Measurements from ENCODE around the gene CASZ1.

Gene CASZ1

DNA sequence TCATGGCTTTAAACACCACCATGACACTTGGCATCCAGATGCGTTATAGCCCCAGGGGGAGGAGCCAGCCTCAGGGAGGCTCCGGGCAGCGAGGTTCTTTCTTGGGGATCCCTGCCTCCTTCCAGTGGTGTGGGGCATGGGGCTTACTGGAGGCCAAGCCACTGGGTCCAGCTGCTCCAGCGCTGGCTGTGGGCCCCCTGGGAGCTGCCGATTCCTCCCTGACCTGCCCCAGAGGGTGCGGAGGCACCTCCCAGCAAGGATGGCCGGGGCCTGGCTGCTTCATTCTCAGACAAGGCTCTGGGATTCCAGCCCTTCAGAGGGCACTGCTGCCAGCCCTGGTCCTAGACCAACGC, 162.4 kb downstream of the CASZ1 start:
- DNase-seq = no peak

GRCh38 chr1:10633416-10633815, 163.0 kb downstream of the CASZ1 start:
- no peak for DNase-seq

DNA sequence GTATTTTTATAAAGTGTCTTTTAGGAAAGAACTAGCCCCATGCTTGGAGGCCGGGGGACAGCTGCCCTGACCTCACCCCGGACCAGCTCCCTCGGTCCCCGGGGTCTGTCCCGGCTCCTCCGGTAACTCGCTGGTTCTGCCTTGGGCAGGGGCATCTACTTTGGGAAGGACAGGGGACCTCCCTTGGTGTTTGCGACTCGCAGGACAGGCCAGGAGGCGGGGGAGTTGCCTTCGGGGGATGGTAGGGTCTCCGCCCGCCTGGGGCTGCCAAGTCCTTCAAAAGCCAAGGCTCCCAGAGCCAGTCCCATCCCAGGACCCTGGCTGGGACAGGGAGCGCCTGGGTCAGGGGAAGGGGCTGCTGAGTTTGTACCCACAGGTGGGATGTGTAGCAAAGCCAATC, 163.8 kb downstream of the CASZ1 start:
- DNase-seq = no peak

DNA sequence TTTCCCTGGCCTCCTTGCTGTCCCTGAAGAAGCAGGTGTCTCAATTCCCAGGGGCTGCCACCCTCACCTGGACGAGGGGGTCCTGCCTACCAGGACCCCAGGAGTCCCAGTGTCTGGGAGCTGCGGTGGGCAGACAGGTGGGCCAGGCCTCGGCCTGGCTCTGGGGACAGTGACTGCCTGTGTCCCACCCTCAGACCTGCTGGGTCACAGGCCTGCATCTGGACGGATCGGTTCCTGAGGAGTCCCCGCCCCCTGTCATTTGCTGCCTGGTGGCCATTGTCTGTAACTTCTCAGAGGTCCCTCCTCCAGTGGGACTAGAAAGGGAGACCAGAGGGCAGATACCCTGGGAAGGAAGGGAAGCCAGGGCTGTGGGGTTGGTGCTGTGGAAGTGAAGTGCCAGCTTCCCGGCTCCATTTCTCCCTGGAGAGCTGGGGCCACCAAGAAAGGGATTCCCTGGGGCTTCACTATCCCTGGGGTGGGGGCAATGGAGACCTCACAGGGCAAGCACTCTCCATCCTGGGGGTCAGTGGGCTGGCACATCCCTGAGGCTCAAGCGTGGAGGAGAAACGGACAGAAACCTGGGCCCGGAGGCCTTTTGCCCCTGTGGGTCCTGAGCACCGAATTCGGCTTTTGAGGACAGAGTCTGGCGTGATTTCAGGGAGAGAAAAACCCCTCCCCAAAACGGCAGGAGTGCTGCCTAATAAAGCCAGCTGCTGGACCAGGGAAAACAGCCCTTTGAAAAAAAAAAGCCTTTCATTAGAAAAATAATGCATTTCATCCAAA, 164.4 kb downstream of the CASZ1 start:
- DNase-seq = no peak

GRCh38 chr1:10631121-10631810, 165.2 kb downstream of the CASZ1 start:
- no peak for DNase-seq

DNA sequence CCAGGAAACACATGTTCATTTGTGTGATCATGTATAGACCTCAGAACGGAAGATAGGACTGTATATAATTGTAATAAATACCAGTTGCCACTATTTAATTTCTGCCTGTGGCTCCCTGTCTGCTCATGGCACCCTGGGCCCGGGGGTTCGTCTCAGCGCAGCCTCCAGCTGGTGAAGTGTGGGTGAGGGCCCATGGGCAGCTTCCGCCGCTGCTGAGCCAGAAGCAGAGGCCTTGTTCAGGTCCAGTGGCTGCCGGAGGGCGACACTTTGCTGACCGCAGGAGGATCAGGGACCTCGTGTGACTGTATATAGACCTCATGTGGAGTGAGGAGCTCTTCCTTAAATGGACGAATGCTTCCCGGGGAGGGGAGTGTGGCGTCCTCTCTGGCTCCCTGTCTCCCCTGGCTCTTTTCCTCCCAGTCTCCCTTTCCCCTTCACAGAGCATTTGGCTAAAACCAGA, 165.8 kb downstream of the CASZ1 start:
- no peak for DNase-seq

DNA sequence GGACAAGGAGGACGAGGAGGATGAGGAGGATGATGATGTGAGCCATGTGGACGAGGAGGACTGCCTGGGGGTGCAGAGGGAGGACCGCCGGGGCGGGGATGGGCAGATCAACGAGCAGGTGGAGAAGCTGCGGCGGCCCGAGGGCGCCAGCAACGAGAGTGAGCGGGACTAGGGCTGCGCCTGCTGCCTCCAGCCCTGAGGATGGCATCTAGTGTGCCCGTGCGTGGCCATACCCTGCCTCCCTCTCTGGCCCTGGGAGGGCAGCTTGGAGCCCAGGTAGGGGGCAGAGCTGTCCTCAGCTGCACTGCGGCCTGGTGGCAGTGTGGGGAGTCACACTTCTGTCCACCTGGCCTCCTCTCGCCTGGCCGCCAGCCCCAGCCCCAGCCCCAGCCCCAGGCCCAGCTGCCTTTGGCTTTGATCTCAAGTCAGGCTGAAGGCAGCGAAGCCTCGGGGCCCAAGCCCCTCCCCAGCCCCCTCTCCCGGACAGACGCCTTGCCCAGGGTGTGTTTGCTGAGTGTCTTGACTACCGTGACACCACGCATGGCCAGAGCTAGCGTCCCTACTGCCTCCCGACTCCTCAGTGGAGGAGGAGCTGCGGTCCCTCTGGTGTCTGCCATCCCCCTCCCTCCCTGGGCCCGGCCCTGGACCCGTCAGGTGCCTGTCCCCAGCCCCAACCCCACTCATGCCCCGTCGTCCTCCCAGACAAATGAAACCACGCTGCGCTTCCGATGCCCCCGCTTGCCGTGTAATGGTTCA, 166.5 kb downstream of the CASZ1 start:
- no peak for DNase-seq

GRCh38 chr1:10629091-10629815, 167.2 kb downstream of the CASZ1 start:
- no peak for DNase-seq

- no peak for DNase-seq
These were observed 167.8 kb downstream of the CASZ1 start for GRCh38 chr1:10628685-10629084.

DNA sequence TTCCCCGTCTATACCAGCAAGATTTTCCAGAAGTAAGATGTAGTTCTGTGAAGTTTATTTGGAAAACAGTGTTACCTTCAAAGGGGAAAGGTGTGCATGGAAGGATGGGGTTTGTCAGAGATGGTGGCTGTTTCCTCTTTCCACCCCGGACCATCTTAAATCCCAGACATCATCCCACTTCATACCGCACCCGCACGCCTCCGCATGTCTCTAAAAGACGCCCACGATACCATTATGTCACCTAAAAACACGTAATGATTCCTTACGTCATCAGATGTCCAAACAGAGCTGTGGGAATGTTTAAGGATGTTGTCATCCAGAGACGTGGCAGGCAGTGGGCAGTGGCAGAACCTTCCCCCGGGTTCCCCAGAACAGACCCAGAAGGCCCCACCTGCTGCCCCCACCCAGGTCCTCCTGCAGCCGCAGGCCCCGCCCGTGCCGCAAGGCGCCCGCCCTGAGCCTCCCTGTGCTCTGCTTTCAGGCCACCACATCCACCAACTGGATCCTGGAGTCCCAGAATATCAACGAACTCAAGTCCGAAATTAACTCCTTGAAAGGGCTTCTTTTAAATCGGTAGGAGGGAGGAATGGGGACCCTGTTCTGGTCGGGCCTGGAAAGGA, 169.5 kb downstream of the CASZ1 start:
- DNase-seq = no peak

GRCh38 chr1:10626131-10626731, 170.2 kb downstream of the CASZ1 start:
- no peak for DNase-seq

GRCh38 chr1:10625554-10625953, 170.9 kb downstream of the CASZ1 start:
- DNase-seq = no peak

DNA sequence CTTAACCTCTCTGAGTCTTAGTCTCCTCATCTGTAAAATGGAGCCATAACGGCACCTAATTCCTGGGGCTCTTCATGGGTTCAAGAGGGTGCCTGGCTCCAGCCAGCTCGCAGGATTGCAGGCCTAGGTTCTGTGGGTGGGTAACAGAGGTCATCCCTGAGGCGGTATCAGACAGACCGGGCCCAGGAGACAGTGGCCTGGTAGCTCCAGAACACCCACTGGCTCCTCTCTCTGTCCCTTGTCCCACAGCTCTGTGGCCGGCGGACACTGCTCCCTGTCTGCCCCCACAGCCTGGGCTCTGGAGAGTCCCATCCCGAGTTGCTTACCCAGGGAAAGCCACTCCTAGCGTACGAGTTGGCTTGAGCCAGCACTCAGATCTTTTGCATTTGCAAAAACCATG, 171.4 kb downstream of the CASZ1 start:
- DNase-seq = no peak

- DNase-seq = no peak
These were observed 172.0 kb downstream of the CASZ1 start for GRCh38 chr1:10624256-10625050.

DNA sequence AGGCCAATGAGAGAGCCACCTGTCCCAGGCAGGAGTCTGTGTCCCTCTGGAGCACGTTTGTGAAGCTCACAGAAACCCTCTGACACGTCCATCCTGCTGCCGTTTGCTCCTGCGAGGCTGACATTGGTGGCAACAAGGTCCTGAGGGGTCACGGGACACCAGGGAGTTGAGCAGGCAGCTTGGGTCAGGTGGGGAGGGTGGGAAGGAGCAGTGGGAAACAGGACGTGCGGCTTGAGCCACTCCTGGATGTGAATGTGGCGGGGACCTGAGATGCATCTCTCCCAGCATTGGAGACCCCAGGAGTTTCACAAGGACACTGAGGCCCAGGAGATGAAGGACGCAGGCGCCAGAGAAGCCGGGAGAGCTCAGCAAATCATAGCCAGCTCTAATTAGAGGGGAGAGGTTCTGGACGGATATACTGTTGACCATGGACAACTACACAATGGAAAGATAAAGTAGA, 172.7 kb downstream of the CASZ1 start:
- DNase-seq = no peak

GRCh38 chr1:10622910-10623685, 173.3 kb downstream of the CASZ1 start:
- no peak for DNase-seq

GRCh38 chr1:10621906-10622305, 174.5 kb downstream of the CASZ1 start:
- no peak for DNase-seq

DNA sequence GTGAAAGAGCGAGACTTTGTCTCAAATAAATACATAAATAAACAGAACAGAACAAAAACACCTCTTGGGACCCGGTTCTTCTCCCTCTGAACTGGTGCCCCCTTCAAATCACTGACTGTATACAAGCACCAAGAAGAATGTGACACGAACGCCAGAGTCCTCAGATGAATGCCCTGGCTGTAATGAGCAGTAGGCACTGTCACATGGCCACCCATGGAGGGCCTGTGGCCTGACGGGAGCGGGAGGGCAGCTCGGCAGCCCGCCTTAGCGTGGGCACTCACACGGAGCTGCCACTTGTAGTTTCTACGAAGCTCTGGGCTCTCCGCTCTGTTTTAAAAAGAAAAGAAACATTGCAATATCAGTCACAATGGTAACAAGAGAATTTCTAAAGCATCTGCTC, 175.7 kb downstream of the CASZ1 start:
- DNase-seq = no peak

DNA sequence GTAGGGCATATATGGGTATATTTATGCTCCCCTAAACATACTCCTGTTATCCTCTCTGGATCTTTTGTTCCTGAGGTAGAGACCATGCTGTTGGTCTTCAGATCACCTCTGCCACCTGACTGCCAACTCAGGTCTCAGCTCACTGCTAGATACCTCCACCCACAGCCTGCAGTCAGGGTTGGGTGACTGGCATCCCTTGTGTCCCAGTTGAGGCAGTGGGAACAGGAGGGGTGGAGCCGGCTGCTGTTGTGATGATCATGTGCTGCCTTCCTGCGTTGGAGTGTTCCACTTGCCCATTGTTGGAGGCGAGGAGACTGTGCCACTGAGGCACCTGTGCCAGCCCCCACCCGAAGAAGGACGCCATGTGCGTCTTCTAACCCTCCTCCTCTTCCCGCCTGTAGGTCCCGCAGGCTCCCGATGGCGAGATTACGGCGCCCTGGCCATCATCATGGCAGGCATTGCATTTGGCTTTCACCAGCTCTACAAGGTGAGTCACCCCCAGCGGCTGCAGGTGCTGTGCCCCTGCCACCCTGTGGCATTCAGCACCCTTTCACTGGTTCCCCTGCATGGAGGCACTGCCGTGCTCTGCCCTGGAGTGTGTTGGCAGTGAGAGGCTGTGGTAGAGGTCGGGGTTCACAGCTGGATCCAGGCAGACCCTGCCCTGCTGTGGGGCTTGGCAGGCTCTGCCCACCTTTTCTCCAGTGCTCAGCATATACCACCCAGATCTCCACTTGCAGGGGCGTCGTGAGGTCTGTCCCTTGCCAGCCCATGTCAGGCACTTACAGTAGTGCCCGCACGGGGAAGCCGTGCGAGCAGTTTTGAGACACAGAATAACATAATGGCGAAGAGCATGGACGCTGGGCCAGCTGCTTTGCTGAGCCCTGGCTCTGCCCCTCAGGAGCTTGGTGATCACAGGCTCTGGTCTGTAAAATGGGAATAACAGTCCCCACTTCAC, 178.2 kb downstream of the CASZ1 start:
- no peak for DNase-seq
